ENCODE results near the gene TFAP2A. TPM values are rescaled to one million over a fixed set of nuclear protein-coding genes. Genes with fewer than 3 reads are reported as not detected.
A peak's percentile ranks its signal among the peaks of the same experiment; 100 is the strongest.

The TFAP2A gene
- polyA plus RNA-seq, 1 donor from 2014 or later, result 0.78 TPM

- Histone ChIP-seq H3K36me3 (ENCODE audit: insufficient read depth, low read length) (no peaks in the 10 kb centered on the region), H4K20me1 (ENCODE audit: insufficient read depth) (no peaks in the 10 kb centered on the region), H2AFZ (ENCODE audit: low read depth, low read length) (no peak overlapping the region), H3K4me3 (ENCODE audit: low read length) (no peak overlapping the region), H3K79me2 (replicated peaks; ENCODE audit: insufficient read depth, low read length) (no peaks in the 10 kb centered on the region), H3K27ac (ENCODE audit: low read length) (no peak overlapping the region), H3K9me2 (ENCODE audit: insufficient read depth, low read length) (no peaks in the 10 kb centered on the region), H3F3A (ENCODE audit: insufficient read depth, low read length, poor library complexity, severe bottlenecking) (no peaks in the 10 kb centered on the region), H3K9ac (ENCODE audit: low read length) (no peak overlapping the region), H3K4me2 (ENCODE audit: low read length) (no peak overlapping the region), H3K9me3 (ENCODE audit: low read length) (no peaks in the 10 kb centered on the region), H3K27me3 (ENCODE audit: insufficient read depth, low read depth, low read length) (peaks cover 100% of the 10 kb centered on the region)
- peak; percentile 47 for TF ChIP-seq EZH2 (IDR thresholded peaks at IDR 0.05; ENCODE audit: borderline replicate concordance, insufficient read depth, low read length, poor library complexity, severe bottlenecking)
- no peak for TF ChIP-seq EP300 (conservative IDR thresholded peaks at IDR 0.05; ENCODE audit: poor library complexity, severe bottlenecking)
Measured at GRCh38 chr6:10417681-10418104, 2.8 kb upstream of the TFAP2A start.

- Histone ChIP-seq H4K20me1 (ENCODE audit: insufficient read depth) (no peaks in the 10 kb centered on the region), H3K27ac (ENCODE audit: low read length) (no peak overlapping the region), H3K9me2 (ENCODE audit: insufficient read depth, low read length) (no peaks in the 10 kb centered on the region), H3K4me3 (ENCODE audit: low read length) (no peak overlapping the region), H3F3A (ENCODE audit: insufficient read depth, low read length, poor library complexity, severe bottlenecking) (no peaks in the 10 kb centered on the region), H3K9ac (ENCODE audit: low read length) (no peak overlapping the region), H3K79me2 (replicated peaks; ENCODE audit: insufficient read depth, low read length) (no peaks in the 10 kb centered on the region), H3K4me2 (ENCODE audit: low read length) (no peak overlapping the region), H3K27me3 (ENCODE audit: insufficient read depth, low read depth, low read length) (peaks cover 99% of the 10 kb centered on the region), H3K9me3 (ENCODE audit: low read length) (no peaks in the 10 kb centered on the region), H3K36me3 (ENCODE audit: insufficient read depth, low read length) (no peaks in the 10 kb centered on the region), H2AFZ (ENCODE audit: low read depth, low read length) (no peak overlapping the region)
- no peak for TF ChIP-seq MXI1 (conservative IDR thresholded peaks at IDR 0.05; ENCODE audit: poor library complexity, severe bottlenecking)
- no peak for TF ChIP-seq EP300 (conservative IDR thresholded peaks at IDR 0.05; ENCODE audit: poor library complexity, severe bottlenecking)
- TF ChIP-seq POLR2AphosphoS5 (IDR thresholded peaks at IDR 0.05), result no peak
- no peak for TF ChIP-seq SMC3 (conservative IDR thresholded peaks at IDR 0.05; ENCODE audit: poor library complexity)
- no peak for TF ChIP-seq RAD21 (conservative IDR thresholded peaks at IDR 0.05)
- peak; percentile 76 for TF ChIP-seq EZH2 (IDR thresholded peaks at IDR 0.05; ENCODE audit: borderline replicate concordance, insufficient read depth, low read length, poor library complexity, severe bottlenecking)
- TF ChIP-seq CTCF (IDR thresholded peaks at IDR 0.05; ENCODE audit: poor library complexity, severe bottlenecking), result no peak
- TF ChIP-seq REST (IDR thresholded peaks at IDR 0.05; ENCODE audit: borderline replicate concordance), result no peak
Measured at GRCh38 chr6:10416863-10417641, 2.2 kb upstream of the TFAP2A start.

Measured in neural cell (in vitro differentiated cells).